IMR-90 (cell line): ENCODE measurements around the gene DCDC1. TPM values are rescaled to one million over a fixed set of nuclear protein-coding genes. Genes with fewer than 3 reads are reported as not detected.

Experiments
- ATAC-seq: fragments of 200-7000 bp; cut with Tn5 transposase; 2 replicates; pipeline ENCODE4 v1.9.1; 2020; ENCODE audit warnings: low read depth, mild to moderate bottlenecking, moderate library complexity
- BruUV-seq: library from RNA; stranded (reverse); fragments of 400-500 nt; replicated peaks from 2 replicates; lab custom pipeline; 2021; lab: Mats Ljungman, UMichigan
- CTCF ChIA-PET: fragments of 300-600 bp; formaldehyde crosslinking; extraction: SDS; loops from one replicate; lab custom pipeline; 2021; ENCODE audit warnings: antibody characterized with exemption; lab: Yijun Ruan, JAX
- POLR2A ChIA-PET: fragments of 300-600 bp; sonication (Branson Sonifier 250); formaldehyde crosslinking; loops from one replicate; lab custom pipeline; 2022; ENCODE audit warnings: antibody characterized with exemption; ENCODE audit not compliant: unreplicated experiment; lab: Charles Lee
- DNase-seq: peaks from one replicate; pipeline ENCODE4 v3.0.0; 2013
- H2AFZ ChIP-seq: replicated peaks from 2 replicates; pipeline ENCODE3; 2013; ENCODE audit warnings: low read length, mild to moderate bottlenecking; ENCODE audit not compliant: poor library complexity
- H2AK5ac ChIP-seq: 2 replicates; pipeline ENCODE4 v1.6.1; 2013; ENCODE audit warnings: low read depth, low read length, inconsistent platforms
- H2AK9ac ChIP-seq: replicated peaks from 2 replicates; pipeline ENCODE3; 2013; ENCODE audit warnings: mild to moderate bottlenecking, low read depth, low read length, moderate library complexity; ENCODE audit not compliant: poor library complexity
- H2BK120ac ChIP-seq: 2 replicates; pipeline ENCODE4 v1.6.1; 2013; ENCODE audit warnings: low read depth, low read length, inconsistent platforms
- H2BK15ac ChIP-seq: 3 replicates; pipeline ENCODE4 v1.6.1; 2013; ENCODE audit warnings: low read depth, low read length, inconsistent platforms
- H2BK20ac ChIP-seq: 2 replicates; pipeline ENCODE4 v1.6.1; 2013; ENCODE audit warnings: low read depth, mild to moderate bottlenecking, inconsistent platforms, low read length, moderate library complexity
- H2BK5ac ChIP-seq: 2 replicates; pipeline ENCODE4 v1.6.1; 2013; ENCODE audit warnings: mild to moderate bottlenecking, low read depth, low read length, inconsistent platforms; ENCODE audit not compliant: poor library complexity, severe bottlenecking
- H3K14ac ChIP-seq: replicated peaks from 2 replicates; pipeline ENCODE4 v1.6.1; 2013; ENCODE audit warnings: low read depth, low read length, inconsistent platforms
- H3K18ac ChIP-seq: 2 replicates; pipeline ENCODE4 v1.6.1; 2013; ENCODE audit warnings: low read depth, low read length, control low read depth
- H3K23ac ChIP-seq: 2 replicates; pipeline ENCODE4 v1.6.1; 2013; ENCODE audit warnings: low read depth, low read length, inconsistent platforms
- H3K27ac ChIP-seq: 2 replicates; pipeline ENCODE4 v1.5.1; 2013; ENCODE audit warnings: mild to moderate bottlenecking, control low read depth, low read length; ENCODE audit not compliant: insufficient read depth
- H3K27me3 ChIP-seq: 2 replicates; pipeline ENCODE4 v1.6.1; 2013; ENCODE audit warnings: low read length; ENCODE audit not compliant: control insufficient read depth, insufficient read depth
- H3K36me3 ChIP-seq: 2 replicates; pipeline ENCODE4 v1.6.1; 2013; ENCODE audit warnings: low read length, mixed read lengths; ENCODE audit not compliant: control insufficient read depth, insufficient read depth
- H3K4ac ChIP-seq: 2 replicates; pipeline ENCODE4 v1.6.1; 2013; ENCODE audit warnings: low read depth, low read length, inconsistent platforms
- H3K4me1 ChIP-seq: 2 replicates; pipeline ENCODE4 v1.6.1; 2013; ENCODE audit warnings: low read length, mixed read lengths; ENCODE audit not compliant: control insufficient read depth, insufficient read depth
- H3K4me2 ChIP-seq: 2 replicates; pipeline ENCODE4 v1.6.1; 2013; ENCODE audit warnings: low read depth, mild to moderate bottlenecking, control low read depth, low read length, moderate library complexity
- H3K4me3 ChIP-seq: 2 replicates; pipeline ENCODE4 v1.5.1; 2013; ENCODE audit warnings: low read depth, mild to moderate bottlenecking, control low read depth, low read length, moderate library complexity; ENCODE audit not compliant: insufficient read depth
- H3K56ac ChIP-seq: 2 replicates; pipeline ENCODE4 v1.6.1; 2013; ENCODE audit warnings: low read length, inconsistent platforms; ENCODE audit not compliant: insufficient read depth; ENCODE audit errors: extremely low read depth
- H3K79me1 ChIP-seq, 2 experiments: 2 replicates each; pipeline ENCODE4 v1.6.1; 2013; ENCODE audit warnings: low read length in 2 of 2, inconsistent platforms in 1 of 2, low read depth in 1 of 2
- H3K9ac ChIP-seq: 2 replicates; pipeline ENCODE4 v1.6.1; 2013; ENCODE audit warnings: low read depth, low read length, control low read depth
- H3K9me1 ChIP-seq: 2 replicates; pipeline ENCODE4 v1.6.1; 2013; ENCODE audit warnings: low read length, inconsistent platforms; ENCODE audit not compliant: insufficient read depth
- H3K9me3 ChIP-seq: 2 replicates; pipeline ENCODE4 v1.6.1; 2013; ENCODE audit warnings: low read length; ENCODE audit not compliant: control insufficient read depth, insufficient read depth
- H4K20me1 ChIP-seq: 2 replicates; pipeline ENCODE4 v1.6.1; 2013; ENCODE audit warnings: low read length, inconsistent platforms; ENCODE audit not compliant: insufficient read depth
- H4K5ac ChIP-seq: 2 replicates; pipeline ENCODE4 v1.6.1; 2013; ENCODE audit warnings: mild to moderate bottlenecking, low read depth, low read length, control low read depth
- H4K8ac ChIP-seq, 2 experiments: 2 replicates each; pipeline ENCODE4 v1.6.1; 2013; ENCODE audit warnings: low read depth in 2 of 2, low read length in 2 of 2, control low read depth in 1 of 2, inconsistent platforms in 1 of 2
- H4K91ac ChIP-seq: 2 replicates; pipeline ENCODE4 v1.6.1; 2013; ENCODE audit warnings: low read depth, low read length, inconsistent platforms; ENCODE audit not compliant: insufficient read depth
- ELK1 ChIP-seq: fragments of 150-350 bp; IDR thresholded peaks from 2 replicates; pipeline ENCODE4 v1.6.1; 2016; ENCODE audit warnings: low read depth, mild to moderate bottlenecking, low read length, moderate library complexity, borderline replicate concordance
- FOS ChIP-seq: fragments of 150-350 bp; IDR thresholded peaks from 2 replicates; pipeline ENCODE4 v1.6.1; 2016; ENCODE audit warnings: low read depth, low read length
- MAFK ChIP-seq: IDR thresholded peaks from 2 replicates; pipeline ENCODE4 v1.6.1; 2012; ENCODE audit warnings: low read depth, low read length, improper control_type of control experiment
- MXI1 ChIP-seq: IDR thresholded peaks from 2 replicates; pipeline ENCODE4 v1.6.1; 2012; ENCODE audit warnings: low read depth, mild to moderate bottlenecking, low read length, moderate library complexity, borderline replicate concordance
- NFE2L2 ChIP-seq: fragments of 150-350 bp; IDR thresholded peaks from 2 replicates; pipeline ENCODE4 v1.6.1; 2016; ENCODE audit warnings: low read depth, mild to moderate bottlenecking, low read length
- POLR2A ChIP-seq: IDR thresholded peaks from 2 replicates; pipeline ENCODE4 v1.6.1; 2012; ENCODE audit warnings: mild to moderate bottlenecking, low read depth, low read length
- RCOR1 ChIP-seq: IDR thresholded peaks from 2 replicates; pipeline ENCODE4 v1.6.1; 2012; ENCODE audit warnings: mild to moderate bottlenecking, low read length, improper control_type of control experiment; ENCODE audit not compliant: insufficient replicate concordance
- WGBS, 2 experiments: methylation state at CpG; one replicate each; pipeline versions ENCODE4 v1.1.5 to v1.1.7; 2013; ENCODE audit warnings: missing lambda C conversion rate in 2 of 2; ENCODE audit not compliant: insufficient read length in 1 of 2; ENCODE audit errors: extremely low coverage in 2 of 2; 5-methylcytosine and 5-hydroxymethylcytosine counted together
- dilution Hi-C: fragments of 300-500 bp; cut with HindIII; formaldehyde crosslinking; loops from one replicate; pipeline ENCODE4 v1.14.3; 2018; ENCODE audit warnings: low sequenced_read_pairs; ENCODE audit not compliant: unreplicated experiment
- in situ Hi-C: fragments of 300-500 bp; cut with MboI; formaldehyde crosslinking; loops from 3 replicates; pipeline ENCODE4 v1.14.3; 2019; ENCODE audit warnings: low sequenced_read_pairs, inconsistent platforms, mixed read lengths
- intact Hi-C: fragments of 100-400 bp; cut with micrococcal nuclease; formaldehyde crosslinking; loops from 2 replicates; pipeline ENCODE4 v1.10.0; 2022
- polyA plus RNA-seq, 3 experiments: library from polyadenylated mRNA; depleted of rRNA; stranded (reverse); fragments of >200 nt; gene quantifications; 2 replicates each; pipeline ENCODE4 v1.2.3, GENCODE V29; 2012; ENCODE audit warnings: low replicate concordance in 1 of 3
- total RNA-seq: library from RNA; depleted of rRNA; stranded (reverse); fragments of >200 nt; gene quantifications from 2 replicates; pipeline ENCODE4 v1.2.3, GENCODE V29; 2012

DCDC1 gene
- total and polyA plus RNA-seq, 2 of the 4 experiments (the other 2 are of a cell fraction) = not detected

GRCh38 chr11:31050061-31050765 lies 319.3 kb downstream of the DCDC1 start:
- ATAC-seq = no peak
- WGBS, 2 experiments = no CpG with 5 or more reads among the region's 10 CpGs
- dilution Hi-C loops (no loop called here), in situ Hi-C loops (no loop called here), intact Hi-C loops (no loop called here)
- ChIA-PET CTCF (no interaction called here), POLR2A (no interaction called here)
- H3K18ac ChIP-seq = no peak overlapping the region
- no peak overlapping the region for H3K4me3 ChIP-seq
- no peaks in the 10 kb centered on the region for H3K9me3 ChIP-seq
- no peak overlapping the region for H2BK5ac ChIP-seq
- no peak for TF ChIP-seq RCOR1
- no peak for TF ChIP-seq FOS
- no peak for TF ChIP-seq MAFK
- no peak for TF ChIP-seq MXI1
- TF ChIP-seq ELK1 = no peak
- TF ChIP-seq POLR2A = no peak
- no peak for TF ChIP-seq NFE2L2
- H3K4ac ChIP-seq = no peak overlapping the region
- no peaks in the 10 kb centered on the region for H3K79me1 ChIP-seq
- no peaks in the 10 kb centered on the region for H3K36me3 ChIP-seq
- H2AK5ac ChIP-seq = no peak overlapping the region
- H3K27ac ChIP-seq = no peak overlapping the region
- no peak overlapping the region for H3K9ac ChIP-seq
- no peak overlapping the region for H3K23ac ChIP-seq
- DNase-seq = no peak
- H4K20me1 ChIP-seq = no peaks in the 10 kb centered on the region
- H4K91ac ChIP-seq = no peak overlapping the region
- no peak overlapping the region for H3K4me2 ChIP-seq
- H3K14ac ChIP-seq = no peak overlapping the region
- H2BK120ac ChIP-seq = no peak overlapping the region
- H2BK20ac ChIP-seq = no peak overlapping the region
- H3K4me1 ChIP-seq = no peaks in the 10 kb centered on the region
- H3K27me3 ChIP-seq = no peaks in the 10 kb centered on the region
- no peak overlapping the region for H4K8ac ChIP-seq
- no peak overlapping the region for H2BK15ac ChIP-seq
- BruUV-seq = no TSS peak
- no peak overlapping the region for H2AFZ ChIP-seq
- no peaks in the 10 kb centered on the region for H3K9me1 ChIP-seq
- no peak overlapping the region for H2AK9ac ChIP-seq
- no peak overlapping the region for H3K56ac ChIP-seq
- no peak overlapping the region for H4K5ac ChIP-seq
